ENCODE data around the gene WBP2. TPM values are rescaled to one million over a fixed set of nuclear protein-coding genes. Genes with fewer than 3 reads are reported as not detected.
A peak's percentile ranks its signal among the peaks of the same experiment; 100 is the strongest.

Gene WBP2
- total and polyA plus RNA-seq, 10 of the 15 experiments (the other 5 are each of a cell fraction or from before 2014, with no cell fraction given), result 1.5 to 57.3 (median 27.5) TPM

- ChIA-PET CTCF (interaction anchor here (0.6 to 9.4 kb wide), 24 partner anchors 8 to 338 kb away, joined by 3 to 117 read pairs (median 4); partner anchors contain the start of genes GALK1, MRPL38, TRIM47 and TRIM65), SMC1A (ENCODE audit: uncharacterized antibody, unreplicated experiment) (interaction anchor here (0.6 to 3.6 kb wide), 18 partner anchors 9 to 826 kb away, joined by 3 to 18 read pairs (median 4); partner anchors contain the start of genes TRIM47 and UNC13D), POLR2A (interaction anchor here (0.6 to 5.8 kb wide), 32 partner anchors 9 to 638 kb away, joined by 3 to 42 read pairs (median 5); partner anchors contain the start of genes GALK1, TRIM65, TSEN54 and UNC13D), RAD21 (ENCODE audit: unreplicated experiment) (interaction anchor here (0.6 to 3.2 kb wide), 19 partner anchors 10 to 569 kb away, joined by 3 to 32 read pairs (median 5); partner anchors contain the start of genes GALK1, TRIM47, TRIM65 and UNC13D)
- peaks cover 2 to 3% of the 10 kb centered on the region in 2 experiments; a peak in 2 of 4 replicates for H3K36me3 ChIP-seq (ENCODE audit: control insufficient read depth in 2 of 2, insufficient read depth in 2 of 2, low read length in 1 of 2)
- in situ Hi-C loops (cut with MboI), result no loop called here
- H3K9me3 ChIP-seq (replicated peaks; ENCODE audit: control insufficient read depth, insufficient read depth, low read length), result no peaks in the 10 kb centered on the region
- H3K79me2 ChIP-seq (ENCODE audit: control insufficient read depth, insufficient read depth, low read length), result peaks cover 18% of the 10 kb centered on the region
- TF ChIP-seq BRCA1 (IDR thresholded peaks at IDR 0.05; ENCODE audit: low read depth, low read length) (no peak), CTCF (IDR thresholded peaks at IDR 0.05 in 2 of 3, conservative IDR thresholded peaks at IDR 0.05 in 1 of 3; ENCODE audit: control insufficient read depth in 2 of 3, extremely low read depth in 1 of 3, insufficient read depth in 1 of 3, low read depth in 3 of 3, low read length in 3 of 3) (peak in 1 of 3 experiments; percentile 11; a peak in 1 of 6 replicates), MYB (IDR thresholded peaks at IDR 0.05; ENCODE audit: borderline replicate concordance, low read depth, low read length) (no peak), EGR1 (IDR thresholded peaks at IDR 0.05; ENCODE audit: borderline replicate concordance in 1 of 2, low read depth in 2 of 2, low read length in 2 of 2) (peak in 1 of 2 experiments; percentile 79; a peak in 2 of 3 replicates), POU2F2 (IDR thresholded peaks at IDR 0.05; ENCODE audit: borderline replicate concordance, low read depth, low read length) (no peak), ZZZ3 (IDR thresholded peaks at IDR 0.05; ENCODE audit: control insufficient read depth, insufficient read length, low read depth) (no peak), CBX5 (IDR thresholded peaks at IDR 0.05; ENCODE audit: low read depth) (no peak), YY1 (IDR thresholded peaks at IDR 0.05; ENCODE audit: low read depth, low read length) (peak; percentile 71; the same call in 1 of the 2 replicates), MLLT1 (IDR thresholded peaks at IDR 0.05) (no peak), TAF1 (IDR thresholded peaks at IDR 0.05; ENCODE audit: borderline replicate concordance, low read depth, low read length) (peak; percentile 50; the same call in 1 of the 2 replicates), RAD21 (IDR thresholded peaks at IDR 0.05; ENCODE audit: insufficient read depth, low read depth, low read length) (no peak), HCFC1 (IDR thresholded peaks at IDR 0.05; ENCODE audit: low read length) (no peak), IRF4 (IDR thresholded peaks at IDR 0.05; ENCODE audit: low read depth, low read length) (no peak), MTA3 (IDR thresholded peaks at IDR 0.05; ENCODE audit: borderline replicate concordance, low read length) (no peak), KAT2A (conservative IDR thresholded peaks at IDR 0.05; ENCODE audit: control insufficient read depth, low read depth, low read length) (no peak)
- FAIRE-seq (no peak), DNase-seq (ENCODE audit: low read depth, low spot score) (no peak), ATAC-seq (peak; percentile 5)
- H3K9ac ChIP-seq (ENCODE audit: control insufficient read depth, insufficient read depth, low read length), result peak overlapping the region; percentile 71
- intact Hi-C loops (cut with micrococcal nuclease; ENCODE audit: unreplicated experiment), result loop anchor here (2.0 to 5.0 kb wide), 2 partner anchors 42 to 76 kb away; partner anchors contain the start of gene TRIM65
- peak overlapping the region; percentile 67 for H2AFZ ChIP-seq (ENCODE audit: control insufficient read depth, low read depth, low read length)
- H4K20me1 ChIP-seq (ENCODE audit: control insufficient read depth, insufficient read depth), result no peaks in the 10 kb centered on the region
- H3K4me2 ChIP-seq (ENCODE audit: control insufficient read depth, insufficient read depth), result peak overlapping the region; percentile 51
- H3K27ac ChIP-seq (ENCODE audit: control insufficient read depth, insufficient read depth), result peak overlapping the region; percentile 51
- WGBS (ENCODE audit: insufficient coverage, insufficient replicate concordance, low lambda C conversion rate, missing lambda C conversion rate), result under 1% methylated on average over 14 of the region's 19 CpGs
- BruUV-seq (replicated peaks), result no TSS peak
- H3K4me3 ChIP-seq, result peak overlapping the region; percentile 73
- H3K4me1 ChIP-seq (ENCODE audit: control insufficient read depth, insufficient read depth, low read length), result peaks cover 22% of the 10 kb centered on the region
- no peaks in the 10 kb centered on the region for H3K27me3 ChIP-seq (replicated peaks in 1 of 2; ENCODE audit: control insufficient read depth in 2 of 2, insufficient read depth in 2 of 2, low read length in 1 of 2)
These were observed 240 bp downstream of the WBP2 start for GRCh38 chr17:75854881-75855309.

Measured in GM12878 (cell line).